RWPE2 (cell line): ENCODE measurements around the gene SRBD1.
A peak's percentile ranks its signal among the peaks of the same experiment; 100 is the strongest.

Experiments
- ATAC-seq: fragments of 200-7000 bp; cut with Tn5 transposase; 3 replicates; pipeline ENCODE4 v1.9.1; 2021; ENCODE audit warnings: low read depth
- DNase-seq: peaks from one replicate; pipeline ENCODE4 v3.0.0-alpha.2; 2020; ENCODE audit warnings: low spot score
- H3K27ac ChIP-seq: fragments of 450-650 bp; 2 replicates; pipeline ENCODE4 v1.5.1; 2017; ENCODE audit warnings: mild to moderate bottlenecking; ENCODE audit not compliant: poor library complexity, severe bottlenecking
- H3K27me3 ChIP-seq: fragments of 250-450 bp; sonication (Bioruptor Pico); 2 replicates; pipeline ENCODE4 v1.5.1; 2021; ENCODE audit warnings: mild to moderate bottlenecking, moderate library complexity; ENCODE audit not compliant: insufficient read depth, poor library complexity, severe bottlenecking
- H3K36me3 ChIP-seq: fragments of 250-450 bp; sonication (Bioruptor Pico); 2 replicates; pipeline ENCODE4 v1.5.1; 2020; ENCODE audit warnings: low read depth, mild to moderate bottlenecking, moderate library complexity
- H3K4me1 ChIP-seq: fragments of 250-450 bp; sonication (Bioruptor Pico); 2 replicates; pipeline ENCODE4 v1.5.1; 2021; ENCODE audit warnings: mild to moderate bottlenecking, moderate library complexity; ENCODE audit not compliant: insufficient read depth, poor library complexity, severe bottlenecking
- H3K4me3 ChIP-seq: fragments of 250-450 bp; sonication (Bioruptor Pico); 2 replicates; pipeline ENCODE4 v1.5.1; 2021; ENCODE audit warnings: mild to moderate bottlenecking, moderate library complexity; ENCODE audit not compliant: severe bottlenecking
- H3K9me3 ChIP-seq: fragments of 250-450 bp; sonication (Bioruptor Pico); 2 replicates; pipeline ENCODE4 v1.5.1; 2021; ENCODE audit warnings: mild to moderate bottlenecking, moderate library complexity; ENCODE audit not compliant: severe bottlenecking
- CTCF ChIP-seq: fragments of 450-650 bp; IDR thresholded peaks from one replicate; pipeline ENCODE4 v1.5.1; 2017; ENCODE audit warnings: mild to moderate bottlenecking, moderate library complexity; ENCODE audit not compliant: poor library complexity, severe bottlenecking

Gene SRBD1

GRCh38 chr2:45458909-45459563, 152.0 kb downstream of the SRBD1 start:
- Histone ChIP-seq H3K4me3 (no peak overlapping the region), H3K9me3 (no peaks in the 10 kb centered on the region), H3K27ac (no peak overlapping the region), H3K27me3 (no peaks in the 10 kb centered on the region), H3K36me3 (no peaks in the 10 kb centered on the region), H3K4me1 (peaks cover 12% of the 10 kb centered on the region)
- TF ChIP-seq CTCF = no peak
- DNase-seq = no peak
- ATAC-seq = peak; percentile 98

- no peaks in the 10 kb centered on the region for H3K9me3 ChIP-seq
- no peak for TF ChIP-seq CTCF
- no peak overlapping the region for H3K4me3 ChIP-seq
- DNase-seq = no peak
- no peak for ATAC-seq
- H3K27me3 ChIP-seq = no peaks in the 10 kb centered on the region
- no peaks in the 10 kb centered on the region for H3K36me3 ChIP-seq
- H3K4me1 ChIP-seq = peaks cover 12% of the 10 kb centered on the region
- H3K27ac ChIP-seq = no peak overlapping the region
Observed at GRCh38 chr2:45457211-45457945, 153.7 kb downstream of the SRBD1 start.

DNA sequence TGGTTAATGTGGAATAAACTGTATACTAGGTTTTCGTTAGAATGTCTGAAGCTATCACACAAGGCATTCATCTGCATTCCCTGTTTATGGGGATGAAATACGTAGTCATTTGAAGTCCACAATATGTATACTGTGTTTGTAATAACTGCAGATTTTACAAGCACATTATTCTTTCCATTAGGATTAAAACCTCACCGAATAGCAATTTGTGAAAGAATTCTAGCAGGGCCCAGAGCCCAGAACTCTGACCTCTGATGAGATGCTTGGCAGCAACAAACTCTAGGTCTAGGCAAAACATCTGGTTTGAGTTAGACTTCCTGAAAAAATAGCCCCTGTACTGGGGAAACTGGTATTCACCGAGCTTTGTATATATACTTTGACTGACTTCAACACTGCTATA, 158.2 kb downstream of the SRBD1 start:
- Histone ChIP-seq H3K27me3 (no peaks in the 10 kb centered on the region), H3K4me1 (no peaks in the 10 kb centered on the region), H3K9me3 (no peaks in the 10 kb centered on the region), H3K27ac (no peak overlapping the region), H3K4me3 (no peak overlapping the region), H3K36me3 (no peaks in the 10 kb centered on the region)
- no peak for ATAC-seq
- TF ChIP-seq CTCF = no peak
- DNase-seq = no peak

DNA sequence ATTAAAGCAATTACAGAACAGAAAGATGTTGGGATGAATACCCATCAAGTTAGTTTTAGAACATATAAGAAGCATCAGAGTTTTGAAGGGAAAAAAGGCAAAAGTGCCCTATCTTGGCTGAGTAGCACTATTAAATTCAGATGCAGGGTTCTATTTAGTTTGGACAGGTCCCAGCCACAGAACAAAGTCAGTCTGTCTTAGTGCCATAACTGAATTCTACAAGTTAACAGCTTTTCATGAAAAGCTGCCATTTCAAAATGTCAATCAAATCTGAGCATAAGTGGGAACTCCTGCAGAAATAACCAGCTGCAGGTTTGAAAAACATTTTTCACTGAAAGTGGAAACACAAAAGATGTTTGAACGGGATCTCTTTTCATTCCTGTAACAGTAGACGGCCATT, 160.4 kb downstream of the SRBD1 start:
- Histone ChIP-seq H3K4me1 (no peaks in the 10 kb centered on the region), H3K4me3 (no peak overlapping the region), H3K27ac (no peak overlapping the region), H3K9me3 (no peaks in the 10 kb centered on the region), H3K27me3 (no peaks in the 10 kb centered on the region), H3K36me3 (no peaks in the 10 kb centered on the region)
- TF ChIP-seq CTCF = no peak
- DNase-seq (no peak), ATAC-seq (no peak)

DNA sequence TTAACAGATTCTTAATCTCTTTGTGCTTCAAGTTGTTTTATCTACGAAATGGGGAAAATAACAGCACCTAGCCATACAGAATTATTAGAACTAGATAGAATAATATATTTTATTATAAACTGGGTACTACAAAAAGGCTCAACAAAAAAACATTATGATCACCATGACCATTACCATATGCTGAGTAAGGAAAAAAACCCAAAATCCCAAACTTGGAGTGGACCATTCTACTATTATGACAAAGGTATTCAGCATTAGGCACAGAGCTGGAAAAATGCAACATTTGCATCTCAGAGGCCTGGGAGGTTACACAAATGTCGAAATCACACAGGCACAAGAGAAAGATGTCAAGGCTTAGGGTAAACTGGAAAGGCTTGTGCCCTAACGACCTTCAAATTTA, 162.8 kb downstream of the SRBD1 start:
- H3K4me1 ChIP-seq = no peaks in the 10 kb centered on the region
- ATAC-seq (no peak), DNase-seq (no peak)
- TF ChIP-seq CTCF = no peak
- H3K36me3 ChIP-seq = no peaks in the 10 kb centered on the region
- H3K4me3 ChIP-seq = no peak overlapping the region
- no peaks in the 10 kb centered on the region for H3K27me3 ChIP-seq
- no peaks in the 10 kb centered on the region for H3K9me3 ChIP-seq
- H3K27ac ChIP-seq = no peak overlapping the region
